Measurements from ENCODE around the gene ANKRD42. TPM values are rescaled to one million over a fixed set of nuclear protein-coding genes. Genes with fewer than 3 reads are reported as not detected.

Gene ANKRD42
- total RNA-seq, result 1 to 10 TPM; 2.4 to 3.4 TPM

DNA sequence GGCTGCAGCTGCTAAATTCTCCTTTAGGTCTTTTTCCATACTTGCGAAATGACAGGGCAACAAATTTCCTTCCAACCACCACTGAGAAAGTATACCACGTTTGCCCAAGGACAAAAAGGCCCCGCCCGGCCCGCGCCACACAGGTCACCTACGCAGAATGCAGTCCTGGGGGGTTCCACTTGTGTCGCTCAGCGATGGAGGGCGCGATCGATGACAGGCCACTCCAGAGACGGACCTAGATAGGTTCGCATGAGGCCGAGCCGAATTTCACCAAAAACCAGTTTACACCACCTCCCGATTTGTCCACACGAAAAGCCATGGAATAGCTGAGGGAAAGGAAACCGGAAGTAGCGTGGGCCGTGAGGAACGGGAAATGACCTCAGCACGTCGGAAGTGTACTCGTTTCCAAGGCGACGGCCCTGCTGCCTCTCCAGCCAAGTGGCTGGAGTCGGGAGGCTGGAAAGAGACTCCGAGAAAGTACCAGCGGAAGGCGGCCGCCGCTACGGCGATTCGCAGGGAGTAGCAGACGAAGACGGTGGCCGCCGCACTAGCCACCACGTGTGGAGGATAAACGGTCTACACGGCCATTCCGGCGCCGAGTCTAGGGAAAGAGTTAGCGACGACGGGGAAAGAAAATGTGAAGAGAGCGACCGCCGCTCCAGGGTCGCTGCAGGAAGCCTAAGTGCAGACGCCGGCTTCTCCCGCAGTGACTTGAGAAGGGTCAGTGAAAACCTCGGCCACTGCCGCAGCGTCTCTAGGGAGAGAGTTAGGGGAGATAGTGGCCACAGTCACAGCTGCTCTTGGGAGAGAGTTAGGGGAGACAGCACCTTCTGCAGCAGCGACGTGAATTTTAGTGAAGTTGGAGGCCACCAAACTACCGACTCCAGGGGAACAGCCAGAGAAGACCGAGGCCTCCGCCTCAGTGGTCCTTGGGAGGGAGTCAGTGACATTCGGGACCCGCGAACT lies at the start of gene ANKRD42:
ANKRD42 (plus strand) TSS at position 398 of the 966 bp plus-strand sequence. CDS start 959 bp downstream, outside the sequence.
- H3K27ac Mint-ChIP-seq, result peak within 1 kb of the TSS; percentile 90 to 100
- peak; percentile 89 for ATAC-seq
- peaks cover 17 to 24% of the 10 kb centered on the region in 2 donors for H3K36me3 Mint-ChIP-seq
- DNase-seq (ENCODE audit: low spot score in 2 of 2), result peak; percentile 80 to 88
- no peaks in the 10 kb centered on the region for H3K9me3 Mint-ChIP-seq

DNA sequence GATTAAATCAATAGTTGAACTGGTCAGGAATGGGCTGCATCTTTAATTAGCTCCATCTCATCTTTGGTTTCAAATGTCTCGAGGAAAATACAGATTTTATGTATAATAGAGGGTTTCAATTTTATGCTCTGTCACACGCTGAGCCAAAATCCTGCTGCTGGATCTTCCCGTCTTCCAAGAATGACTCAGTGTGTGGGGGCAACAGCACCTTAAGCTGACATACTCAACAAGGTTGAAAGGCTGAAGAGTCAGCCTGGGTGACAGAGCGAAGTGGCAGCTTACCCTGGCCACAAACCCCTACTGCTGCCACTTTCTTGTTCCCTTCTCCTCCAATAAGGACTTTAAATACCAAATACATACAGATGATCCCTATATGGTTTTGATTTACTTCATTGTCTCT lies 45.6 kb upstream of the ANKRD42 start:
- H3K27ac Mint-ChIP-seq, result no peak overlapping the region
- DNase-seq (ENCODE audit: low spot score in 2 of 2) (no peak), ATAC-seq (no peak)
- H3K36me3 Mint-ChIP-seq, result no peaks in the 10 kb centered on the region
- H3K9me3 Mint-ChIP-seq, result no peaks in the 10 kb centered on the region

DNA sequence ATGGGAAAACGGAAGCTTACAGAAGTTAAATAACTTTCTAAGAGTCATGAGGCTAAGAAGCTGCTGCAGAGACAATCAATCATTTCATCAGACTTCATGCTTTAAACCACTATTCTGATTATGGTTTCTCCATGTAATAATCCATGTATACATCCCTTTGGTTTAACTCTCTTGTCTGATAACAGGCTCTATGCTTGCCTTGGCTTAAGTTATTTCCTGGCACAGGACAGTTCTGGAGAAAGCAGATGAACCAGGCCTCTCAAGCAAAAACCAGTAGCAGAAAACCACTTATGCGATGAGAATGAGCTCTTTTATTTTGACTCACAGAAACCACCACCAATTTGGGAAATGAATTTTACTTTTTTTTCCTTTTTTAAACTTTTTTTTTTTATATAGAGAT lies 43.1 kb upstream of the ANKRD42 start:
- no peaks in the 10 kb centered on the region for H3K9me3 Mint-ChIP-seq

DNA sequence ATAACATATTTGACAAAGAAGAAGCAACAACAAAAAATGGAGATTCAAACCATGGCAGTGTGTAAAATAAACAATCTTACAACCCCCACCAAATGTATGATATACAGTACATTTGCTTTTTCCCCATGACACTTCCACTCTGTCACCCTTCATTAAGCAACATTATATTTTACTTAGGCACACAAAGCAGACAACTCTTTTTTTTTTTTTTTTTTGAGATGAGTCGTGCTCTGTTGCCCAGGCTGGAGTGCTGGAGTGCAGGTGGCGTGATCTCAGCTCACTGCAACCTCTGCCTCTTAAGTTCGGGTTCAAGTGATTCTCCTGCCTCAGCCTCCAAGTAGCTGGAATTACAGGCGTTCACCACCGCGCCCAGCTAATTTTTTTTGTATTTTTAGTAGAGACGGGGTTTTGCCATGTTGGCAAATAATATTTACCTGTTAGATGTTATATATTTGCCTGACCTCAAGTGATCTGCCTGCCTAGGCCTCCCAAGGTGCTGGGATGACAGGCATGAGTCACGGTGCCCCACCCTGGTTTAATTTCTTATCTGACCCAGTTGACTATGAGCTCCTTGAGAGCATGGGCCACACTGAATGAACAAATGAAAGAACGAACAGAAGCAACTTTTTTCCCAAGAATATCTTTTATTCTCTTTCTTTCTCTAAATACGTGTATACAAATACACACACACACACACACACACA lies 42.1 kb upstream of the ANKRD42 start:
- no peak for DNase-seq (ENCODE audit: low spot score in 2 of 2)
- no peak overlapping the region for H3K27ac Mint-ChIP-seq
- H3K36me3 Mint-ChIP-seq, result no peaks in the 10 kb centered on the region
- ATAC-seq, result peak in 1 of 2 donors; percentile 31
- no peaks in the 10 kb centered on the region for H3K9me3 Mint-ChIP-seq

More for the DNA sequence above, 43.1 kb upstream of the ANKRD42 start:
- Mint-ChIP-seq H3K27ac (no peak overlapping the region), H3K36me3 (no peaks in the 10 kb centered on the region)
- ATAC-seq (peak in 1 of 2 donors; percentile 57), DNase-seq (ENCODE audit: low spot score in 2 of 2) (no peak)

DNA sequence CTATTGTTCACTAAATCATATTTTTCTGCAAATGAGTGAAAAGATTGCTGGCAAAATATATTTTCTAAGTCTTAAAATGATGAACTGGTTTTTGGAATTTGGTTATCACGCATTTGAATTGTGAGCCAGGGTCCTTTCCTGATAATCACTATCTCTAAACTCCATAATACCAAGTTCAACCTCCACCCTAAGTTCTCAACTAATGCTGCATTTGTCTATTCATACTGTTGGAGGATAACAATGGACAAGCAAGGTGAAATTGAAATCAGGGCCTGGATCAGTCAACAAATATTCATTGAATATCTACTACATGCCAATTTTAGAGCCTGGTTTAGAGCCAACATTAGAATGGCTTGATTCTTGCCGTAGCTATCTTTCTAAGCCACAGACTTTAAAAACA lies 41.2 kb upstream of the ANKRD42 start:
- DNase-seq (ENCODE audit: low spot score in 2 of 2), result no peak
- peaks cover 5% of the 10 kb centered on the region in 2 donors for H3K36me3 Mint-ChIP-seq
- ATAC-seq, result no peak
- H3K27ac Mint-ChIP-seq, result no peak overlapping the region
- no peaks in the 10 kb centered on the region for H3K9me3 Mint-ChIP-seq

DNA sequence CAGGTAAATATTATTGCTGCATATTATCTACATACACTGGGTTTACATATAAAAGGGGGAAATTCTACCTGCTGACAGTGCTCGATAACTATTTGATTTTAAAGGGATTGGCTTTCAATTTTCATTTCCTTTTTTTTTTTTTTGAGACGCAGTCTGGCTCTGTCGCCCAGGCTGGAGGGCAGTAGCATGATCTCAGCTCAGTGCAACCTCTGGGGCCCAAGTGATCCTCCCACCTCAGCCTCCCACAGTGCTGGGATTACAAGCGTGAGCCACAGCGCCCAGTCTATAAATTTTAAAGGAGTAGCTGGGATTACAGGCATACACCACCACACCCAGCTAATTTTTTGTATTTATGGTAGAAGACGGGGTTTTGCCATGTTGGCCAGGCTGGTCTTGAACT lies 39.7 kb upstream of the ANKRD42 start:
- Mint-ChIP-seq H3K27ac (no peak overlapping the region), H3K9me3 (no peaks in the 10 kb centered on the region), H3K36me3 (peaks cover 20% of the 10 kb centered on the region in 2 donors)
- ATAC-seq, result no peak
- DNase-seq (ENCODE audit: low spot score in 2 of 2), result no peak

DNA sequence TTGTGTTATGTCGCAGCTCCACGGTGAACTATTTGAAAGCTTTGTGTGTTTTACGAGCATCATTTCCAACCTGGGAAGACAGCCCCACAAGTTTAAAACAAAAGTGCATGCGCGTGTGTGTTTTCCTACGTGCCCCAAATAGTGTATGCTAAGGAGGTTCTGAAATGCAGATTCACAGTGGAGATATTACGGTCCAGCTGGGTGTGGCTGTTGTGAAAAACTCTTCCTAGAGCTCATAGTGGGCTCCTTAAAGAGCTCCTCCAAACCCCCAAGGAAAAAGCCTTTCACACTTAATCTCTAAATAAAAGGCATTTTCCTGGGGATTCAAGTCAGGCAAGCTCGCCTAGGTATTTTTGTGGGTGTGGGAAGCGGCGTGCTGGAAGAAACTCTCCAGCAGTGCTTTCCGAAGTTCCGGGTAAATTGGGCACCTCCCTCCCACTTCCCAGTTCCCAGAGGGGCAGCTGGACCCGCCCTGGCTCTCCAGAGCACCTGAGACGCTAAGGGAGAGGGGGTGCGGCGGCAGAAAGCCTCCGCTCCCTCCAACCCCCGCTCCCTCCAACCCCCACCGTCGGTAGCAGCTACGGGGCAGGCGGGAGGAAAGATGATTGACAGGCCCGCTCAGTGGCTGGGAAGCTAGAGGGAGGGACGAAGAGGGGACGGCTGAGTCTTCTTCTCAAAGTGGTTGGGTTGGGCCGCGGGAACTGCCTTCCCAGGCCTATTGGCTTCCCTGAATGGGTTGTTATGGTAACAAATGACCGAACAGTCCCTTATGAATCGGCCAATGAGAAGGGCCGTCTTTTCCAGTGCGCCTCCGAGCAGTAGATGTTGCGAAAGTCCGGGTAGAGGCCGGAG lies 37.1 kb upstream of the ANKRD42 start:
- Mint-ChIP-seq H3K27ac (peak overlapping the region; percentile 87 to 98), H3K9me3 (no peaks in the 10 kb centered on the region), H3K36me3 (peaks cover 33 to 46% of the 10 kb centered on the region in 2 donors)
- DNase-seq (ENCODE audit: low spot score in 2 of 2) (peak; percentile 89 to 98), ATAC-seq (peak; percentile 93 to 95)

DNA sequence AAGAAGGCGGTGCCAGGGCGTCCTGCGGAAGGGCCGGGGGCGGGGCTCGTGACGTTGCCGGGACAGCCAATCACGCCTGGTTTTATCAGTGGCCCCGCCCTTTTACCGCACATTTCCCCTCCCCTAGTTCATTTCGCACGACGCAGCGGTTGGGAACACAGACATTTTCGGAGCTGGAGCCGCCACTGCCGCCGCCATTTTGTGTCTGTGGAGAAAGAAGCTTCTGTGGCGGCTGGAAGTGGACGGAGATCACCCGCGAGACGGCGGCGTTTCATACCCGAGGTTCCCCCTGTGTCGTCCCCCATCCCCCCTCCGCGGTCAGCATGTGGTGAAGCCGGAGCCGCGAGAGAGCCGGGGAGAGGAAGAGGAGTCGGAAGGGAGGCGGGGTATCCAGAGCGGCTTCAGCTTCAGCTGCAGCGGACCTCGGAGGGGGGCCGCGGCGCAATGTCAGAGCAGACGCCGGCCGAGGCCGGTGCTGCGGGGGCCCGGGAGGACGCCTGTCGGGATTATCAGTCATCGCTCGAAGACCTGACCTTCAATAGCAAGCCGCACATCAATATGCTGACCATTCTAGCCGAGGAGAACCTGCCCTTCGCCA lies 36.4 kb upstream of the ANKRD42 start, which contains the start of gene PCF11:
PCF11 (plus strand) TSS at position 136 of the 598 bp plus-strand sequence; CDS start at position 445, 309 bp downstream.
- peaks cover 33 to 52% of the 10 kb centered on the region in 2 donors for H3K36me3 Mint-ChIP-seq
- peak; percentile 11 for ATAC-seq
- H3K9me3 Mint-ChIP-seq, result no peaks in the 10 kb centered on the region
- peak within 1 kb of the TSS; percentile 98 to 100 for H3K27ac Mint-ChIP-seq
- peak in 1 of 2 donors; percentile 88 for DNase-seq (ENCODE audit: low spot score in 2 of 2)

DNA sequence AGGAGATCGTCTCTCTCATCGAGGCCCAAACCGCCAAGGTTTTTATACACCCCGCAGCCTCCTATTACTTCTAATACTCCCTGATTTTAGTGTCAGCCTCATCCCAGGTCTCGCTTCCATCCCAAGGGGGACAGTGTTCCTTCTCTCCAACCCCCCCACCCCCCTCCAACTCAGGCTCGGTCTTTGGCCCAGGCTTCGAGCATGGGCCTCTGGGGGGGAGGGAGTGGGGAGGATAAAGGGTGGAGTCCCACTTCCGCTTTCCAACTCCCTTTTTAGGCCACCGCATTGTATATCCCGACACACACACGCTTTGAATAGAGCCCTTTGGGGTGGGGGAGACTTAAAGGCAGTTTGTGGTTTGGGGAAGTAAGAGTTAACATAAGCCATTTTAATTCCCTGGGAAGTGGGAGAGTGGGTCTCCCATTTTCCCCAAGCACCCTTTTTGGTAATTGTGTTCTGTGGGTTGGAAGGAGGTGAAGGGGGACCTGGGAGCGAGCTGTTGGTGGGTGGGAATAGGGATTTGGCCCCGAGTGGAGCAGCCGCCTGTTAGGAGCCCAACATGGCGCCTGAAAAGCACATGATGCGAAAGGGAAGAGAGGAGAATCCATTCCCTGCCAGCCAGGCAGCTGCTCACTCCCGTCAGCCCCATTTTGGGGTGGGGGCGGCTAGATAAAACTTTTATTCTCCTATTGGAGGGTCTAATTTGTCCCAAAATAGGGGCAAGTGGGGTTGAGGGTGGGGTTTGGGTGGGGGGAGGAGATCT lies 35.7 kb upstream of the ANKRD42 start:
- Mint-ChIP-seq H3K27ac (peak overlapping the region; percentile 98 to 100), H3K9me3 (no peaks in the 10 kb centered on the region), H3K36me3 (peaks cover 33 to 54% of the 10 kb centered on the region in 2 donors)
- no peak for ATAC-seq
- peak; percentile 52 to 67 for DNase-seq (ENCODE audit: low spot score in 2 of 2)

DNA sequence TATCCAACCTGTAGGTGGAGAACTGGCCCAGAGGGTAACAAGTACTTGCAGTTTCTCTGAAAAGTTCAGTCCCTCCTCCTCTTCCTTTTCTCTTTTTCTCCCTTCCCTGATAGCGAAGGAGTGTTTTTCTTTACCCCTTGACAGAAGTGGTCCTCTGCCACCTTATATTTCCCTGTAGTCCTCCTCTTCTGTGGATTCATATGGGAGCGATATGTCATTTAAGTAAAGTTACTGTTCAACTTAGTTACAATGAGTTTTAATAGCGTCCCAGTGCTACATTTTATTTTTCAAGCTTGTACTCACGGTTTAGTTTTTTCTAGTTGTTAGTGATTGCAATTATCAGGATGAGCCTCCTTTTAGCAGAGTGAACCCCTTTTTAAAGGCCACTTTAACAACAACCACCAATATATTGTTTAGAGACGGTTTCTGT lies 35.1 kb upstream of the ANKRD42 start:
- H3K36me3 Mint-ChIP-seq, result peaks cover 33 to 54% of the 10 kb centered on the region in 2 donors
- no peaks in the 10 kb centered on the region for H3K9me3 Mint-ChIP-seq
- ATAC-seq, result no peak
- DNase-seq (ENCODE audit: low spot score in 2 of 2), result no peak
- peak overlapping the region; percentile 95 to 98 for H3K27ac Mint-ChIP-seq

DNA sequence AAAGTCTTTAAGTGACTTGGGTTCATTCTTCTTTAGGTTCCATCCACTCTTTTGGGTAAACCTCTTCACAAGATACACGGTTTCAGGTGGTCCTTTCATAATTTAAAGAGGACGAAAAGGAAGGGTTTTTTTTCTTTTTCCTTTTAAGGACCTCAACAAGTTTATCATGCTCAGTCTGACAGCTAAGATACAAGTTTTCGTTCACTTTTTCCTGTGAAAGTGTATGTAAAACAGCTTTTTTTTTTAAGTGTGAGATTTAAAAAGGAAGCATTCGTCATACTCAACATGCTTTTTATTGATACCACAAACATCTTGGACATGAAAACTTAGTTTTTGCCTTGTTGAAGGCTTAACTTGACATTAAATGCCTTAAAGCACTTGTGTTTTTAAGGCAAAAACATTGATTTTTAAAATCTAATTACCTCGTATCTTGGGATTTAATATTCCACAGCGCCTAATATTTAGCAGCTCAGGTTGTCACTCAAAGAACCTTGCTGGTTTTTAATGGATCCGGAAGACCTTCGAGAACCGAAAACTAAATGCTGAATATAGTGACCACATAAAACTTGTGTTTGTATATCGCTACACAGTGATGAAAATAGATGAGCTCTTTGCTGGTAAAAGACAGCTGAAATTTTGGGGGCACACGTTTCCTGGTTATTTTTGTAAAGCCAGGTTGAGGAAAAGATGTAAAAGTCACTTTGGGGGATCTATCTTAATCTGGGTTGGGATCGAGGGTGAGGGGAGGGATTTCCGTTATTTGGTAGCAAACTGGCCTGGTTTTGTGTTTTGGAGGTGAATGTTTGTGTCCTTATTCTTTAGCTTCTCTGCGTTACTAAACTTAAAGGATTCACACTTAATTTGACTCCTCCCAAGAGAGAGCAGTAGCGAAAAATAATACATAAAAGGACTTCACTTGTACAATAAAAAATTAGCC lies 34.3 kb upstream of the ANKRD42 start:
- H3K36me3 Mint-ChIP-seq, result peaks cover 33 to 63% of the 10 kb centered on the region in 2 donors
- ATAC-seq, result no peak
- DNase-seq (ENCODE audit: low spot score in 2 of 2), result no peak
- H3K9me3 Mint-ChIP-seq, result no peaks in the 10 kb centered on the region
- peak overlapping the region; percentile 95 to 98 for H3K27ac Mint-ChIP-seq

DNA sequence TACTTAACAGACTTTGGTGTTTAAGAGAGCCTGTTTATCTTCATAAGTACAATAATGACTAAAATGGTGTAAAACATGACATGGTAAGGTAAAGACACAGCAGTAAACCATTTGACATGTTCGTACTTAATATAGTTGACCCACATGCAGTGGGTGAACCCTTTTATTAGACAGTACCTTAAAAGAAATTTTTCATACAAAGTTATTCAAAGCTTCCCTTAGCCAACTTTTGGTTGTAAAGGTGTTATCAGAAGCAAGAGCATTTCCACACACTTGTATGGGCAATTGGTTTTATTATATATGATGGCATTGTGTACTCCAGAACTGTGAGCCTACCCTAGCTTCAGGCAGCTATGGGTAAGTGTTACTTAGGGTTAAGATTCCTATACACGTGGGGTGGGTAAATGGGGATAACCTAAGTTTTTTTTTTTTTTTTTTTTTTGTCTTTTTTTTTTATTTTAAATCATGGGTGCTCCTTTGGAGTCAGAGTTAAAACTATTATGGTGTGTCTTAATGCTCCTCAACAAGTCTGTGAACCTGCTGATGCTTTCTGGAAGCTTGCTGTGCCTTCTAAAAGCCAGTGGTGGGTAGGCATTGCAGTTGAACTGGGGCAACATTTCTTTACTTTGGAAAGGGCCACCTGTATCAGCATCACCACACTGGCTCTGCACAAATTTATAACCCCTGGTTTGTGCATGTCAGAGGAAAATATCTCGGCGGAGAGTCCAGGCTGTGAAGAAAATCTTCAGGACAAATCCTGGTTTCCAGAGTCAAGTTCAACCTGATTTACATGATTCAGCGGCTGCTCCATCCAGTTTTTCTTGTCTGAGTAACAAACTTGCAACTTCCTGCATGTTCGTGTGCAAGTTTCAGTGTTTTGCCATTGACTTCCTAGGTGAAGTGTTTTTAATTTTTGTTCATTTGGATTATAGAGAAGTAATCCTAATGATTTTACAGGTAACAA lies 33.3 kb upstream of the ANKRD42 start:
- DNase-seq (ENCODE audit: low spot score in 2 of 2) (no peak), ATAC-seq (no peak)
- Mint-ChIP-seq H3K27ac (peak overlapping the region; percentile 95 to 98), H3K36me3 (peaks cover 38 to 70% of the 10 kb centered on the region in 2 donors), H3K9me3 (no peaks in the 10 kb centered on the region)

DNA sequence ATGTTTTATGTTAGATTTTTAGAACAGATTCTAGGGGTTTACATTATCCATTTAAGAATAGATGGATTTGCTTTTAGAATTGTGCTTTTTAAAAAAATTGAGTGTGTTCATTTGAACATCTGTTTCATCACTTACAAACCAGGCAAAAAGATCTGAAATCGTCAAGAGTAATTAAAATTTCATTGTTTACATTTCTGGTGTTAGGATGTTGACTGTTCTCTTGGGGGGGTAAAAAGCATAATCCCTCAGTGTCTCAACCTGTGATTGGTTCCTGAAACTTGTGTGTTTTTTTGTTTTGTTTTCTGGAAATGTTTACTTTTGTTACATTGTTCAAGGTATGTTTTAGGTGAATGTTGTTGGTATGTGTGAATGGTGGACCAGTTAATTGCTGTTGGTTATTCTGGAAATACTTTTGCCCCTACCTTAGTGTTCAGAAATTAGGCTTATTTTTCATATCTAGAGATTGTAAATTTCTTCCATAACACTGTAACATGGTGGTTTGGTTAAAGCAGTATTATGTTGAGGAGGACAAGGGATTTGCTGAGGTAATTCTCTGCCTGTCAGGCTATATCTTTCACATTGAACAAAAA lies 31.8 kb upstream of the ANKRD42 start:
- DNase-seq (ENCODE audit: low spot score in 2 of 2) (no peak), ATAC-seq (no peak)
- Mint-ChIP-seq H3K9me3 (peaks cover 0 to 5% of the 10 kb centered on the region in 2 donors), H3K27ac (peak overlapping the region; percentile 39 to 69), H3K36me3 (peaks cover 50 to 85% of the 10 kb centered on the region in 2 donors)

All from activated naive CD4-positive, alpha-beta T cell treated with anti-CD3 and anti-CD28 coated beads, Interleukin-2, amount 50 U/mL, for 72 hours (primary cell).